NCI-H2029 treated with DMSO at 0.1 percent for 48 hours (cell line): ENCODE data around the gene AMMECR1.
A peak's percentile ranks its signal among the peaks of the same experiment; 100 is the strongest.
"Not testable (repeated sequence)": the region's sequence is repeated elsewhere in the genome, so short reads cannot be mapped to it uniquely, and the experiment has no call there.

Experiments
- DNase-seq: peaks from one replicate; lab custom pipeline; 2025; lab: John Stamatoyannopoulos, UW

Gene AMMECR1

GRCh38 chrX:110317820-110318663 is at the start of gene AMMECR1:
AMMECR1 (minus strand) TSS chrX:110318085; CDS start chrX:110318071, 14 bp downstream.
- DNase-seq: peak; percentile 67

- DNase-seq: no peak
Observed at GRCh38 chrX:110363244-110363643, 45.4 kb upstream of the AMMECR1 start.

- DNase-seq: no peak
Observed at GRCh38 chrX:110359273-110359672, 41.4 kb upstream of the AMMECR1 start.

GRCh38 chrX:110358548-110358947 is 40.7 kb upstream of the AMMECR1 start, which contains the start of gene RTL9:
RTL9 (plus strand) TSS chrX:110358848; CDS start chrX:110450618, 91,770 bp downstream.
- DNase-seq: no peak

DNA sequence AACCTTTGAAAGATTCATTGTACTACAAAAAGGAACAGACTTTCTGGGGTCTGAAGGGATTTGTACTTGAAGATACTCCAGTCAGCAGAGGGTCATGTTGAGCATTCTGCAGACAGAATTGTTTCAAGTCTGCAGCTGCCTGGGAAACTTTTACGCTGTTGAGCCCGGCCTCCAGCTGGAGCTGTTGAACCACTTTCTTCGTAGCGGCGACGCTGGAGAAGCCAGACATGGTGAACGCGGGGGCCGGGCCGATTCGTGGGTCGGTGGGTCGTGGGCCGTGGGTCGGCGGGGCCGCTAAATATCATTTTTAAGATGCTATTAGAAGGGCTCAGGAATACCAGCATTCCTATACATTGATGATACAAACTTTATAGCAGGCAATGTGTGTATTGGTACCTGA is 28.8 kb upstream of the AMMECR1 start:
- DNase-seq: no peak

- no peak for DNase-seq
Observed at GRCh38 chrX:110341189-110342035, 23.5 kb upstream of the AMMECR1 start.

DNA sequence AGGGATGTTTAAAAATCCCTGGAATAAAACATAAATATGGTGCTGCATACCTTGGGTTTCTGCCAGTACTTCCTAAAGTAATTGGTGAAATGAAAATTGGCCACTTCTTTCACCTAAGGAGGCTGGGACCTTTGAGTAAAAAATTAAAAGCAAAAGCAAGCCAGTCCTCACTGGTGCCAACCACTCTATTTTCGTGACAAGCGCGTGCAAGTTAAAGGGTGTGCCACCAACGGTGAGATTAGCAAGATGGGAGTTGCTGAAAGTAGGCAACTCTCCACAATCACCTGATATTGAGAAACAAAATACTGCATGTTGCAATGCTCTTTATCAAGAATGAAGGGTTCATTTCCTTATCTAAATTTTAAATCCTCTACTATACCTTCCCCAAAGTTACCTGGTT is 21.1 kb upstream of the AMMECR1 start:
- no peak for DNase-seq

GRCh38 chrX:110333458-110333857 is 15.6 kb upstream of the AMMECR1 start:
- not testable (repeated sequence) for DNase-seq

GRCh38 chrX:110331444-110332030 is 13.7 kb upstream of the AMMECR1 start:
- DNase-seq: no peak

- not testable (repeated sequence) for DNase-seq
Observed at GRCh38 chrX:110328613-110329012, 10.7 kb upstream of the AMMECR1 start.

DNA sequence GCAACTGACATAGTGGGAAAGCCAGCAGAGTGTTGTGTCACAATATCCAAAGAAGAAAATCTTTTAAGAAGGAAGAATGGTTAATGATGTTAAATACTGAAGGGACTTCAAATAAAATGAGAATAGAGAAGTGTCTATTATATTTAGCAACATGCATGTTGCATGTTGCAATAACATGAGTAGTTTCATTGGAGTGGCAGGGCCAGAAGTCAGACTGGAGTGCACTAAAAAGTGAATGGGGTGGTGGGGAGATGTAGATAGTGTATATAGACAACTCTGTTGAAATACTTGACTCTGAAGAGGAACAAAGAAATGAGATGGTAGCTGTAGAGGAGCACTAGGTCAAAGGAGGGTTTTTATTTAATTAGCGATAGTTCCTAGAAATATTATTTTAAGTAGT is 9.5 kb upstream of the AMMECR1 start:
- DNase-seq: no peak

DNA sequence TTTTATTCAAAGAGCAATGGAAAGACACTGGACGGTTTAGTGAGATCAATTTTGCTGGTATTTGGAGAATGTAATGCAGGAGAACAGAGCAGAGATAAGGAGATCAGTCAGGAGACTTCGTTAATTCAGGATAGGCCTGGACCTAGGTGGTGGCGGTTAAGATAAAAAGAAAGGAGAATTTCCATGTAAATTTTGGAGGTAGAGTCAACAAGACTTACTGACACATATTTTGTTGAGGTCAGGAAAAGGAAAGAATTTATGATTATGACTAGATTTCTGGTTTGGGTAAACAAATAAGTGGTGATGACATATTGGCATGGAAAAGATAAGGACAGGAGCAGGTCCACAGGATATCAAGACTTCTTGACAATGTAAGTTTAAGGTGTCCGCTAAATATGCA is 8.8 kb upstream of the AMMECR1 start:
- no peak for DNase-seq

GRCh38 chrX:110322603-110323002 is 4.7 kb upstream of the AMMECR1 start:
- no peak for DNase-seq

GRCh38 chrX:110321670-110322069 is 3.8 kb upstream of the AMMECR1 start:
- no peak for DNase-seq

DNA sequence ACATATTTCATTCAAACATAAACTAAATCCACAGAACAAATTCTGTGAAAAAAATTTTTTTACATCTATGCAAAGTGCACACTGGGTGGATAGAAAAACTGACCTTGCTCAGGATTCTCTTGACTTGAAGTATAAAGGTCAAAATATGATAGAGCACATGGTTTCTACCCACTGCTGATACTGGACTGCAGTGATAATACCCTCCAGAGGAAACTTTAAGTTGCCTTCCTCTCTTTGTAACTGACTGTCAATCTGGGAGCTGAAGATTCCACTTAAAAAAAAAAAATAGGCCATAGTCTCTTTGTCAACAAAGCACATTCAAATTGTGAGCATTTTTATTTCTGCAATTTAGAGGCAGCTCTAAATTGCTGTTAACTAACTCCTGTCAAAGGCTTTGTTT is 3.2 kb upstream of the AMMECR1 start:
- DNase-seq: no peak

- no peak for DNase-seq
Observed at GRCh38 chrX:110320381-110320987, 2.6 kb upstream of the AMMECR1 start.

GRCh38 chrX:110318664-110318968 is 731 bp upstream of the AMMECR1 start:
- DNase-seq: peak; percentile 67

GRCh38 chrX:110317061-110317819 is 645 bp downstream of the AMMECR1 start:
- no peak for DNase-seq

- DNase-seq: no peak
Observed at GRCh38 chrX:110316351-110317060, 1.4 kb downstream of the AMMECR1 start.

- no peak for DNase-seq
Observed at GRCh38 chrX:110315551-110315950, 2.3 kb downstream of the AMMECR1 start.
